NCI-H1417 (cell line): ENCODE measurements around the gene FAM117B.

ENCODE experiments used
- DNase-seq, 3 experiments: peaks; one replicate each; lab custom pipeline; 2025; lab: John Stamatoyannopoulos, UW

The FAM117B gene

GRCh38 chr2:202814226-202814625 is 179.5 kb downstream of the FAM117B start:
- no peak for DNase-seq

- no peak for DNase-seq
These were observed 181.0 kb downstream of the FAM117B start for GRCh38 chr2:202815548-202816360.

GRCh38 chr2:202817771-202818170 is 183.0 kb downstream of the FAM117B start:
- DNase-seq: no peak

- DNase-seq: no peak
These were observed 183.6 kb downstream of the FAM117B start for GRCh38 chr2:202818321-202818720.
